Liver (tissue), 9 donors: ENCODE measurements around the gene LPCAT1. TPM values are rescaled to one million over a fixed set of nuclear protein-coding genes. Genes with fewer than 3 reads are reported as not detected.

Experiments
- DNase-seq: peaks from one replicate; pipeline ENCODE4 v3.0.0-alpha.2; 2017; ENCODE audit warnings: low spot score
- H3K27ac ChIP-seq, 2 donors: one replicate each; pipeline ENCODE4 v1.7.0; 2013; ENCODE audit warnings: inconsistent platforms in 2 of 2, low read length in 2 of 2, control low read depth in 1 of 2, low read depth in 1 of 2, mild to moderate bottlenecking in 1 of 2
- H3K27me3 ChIP-seq, 4 donors: one replicate each; pipeline versions ENCODE4 v1.6.1 to v1.7.0; 2013; ENCODE audit warnings: low read length in 3 of 4, inconsistent platforms in 1 of 4, mild to moderate bottlenecking in 1 of 4, moderate library complexity in 1 of 4; ENCODE audit not compliant: control insufficient read depth in 4 of 4, insufficient read depth in 4 of 4
- H3K36me3 ChIP-seq, 4 donors: one replicate each; pipeline versions ENCODE4 v1.6.1 to v1.7.0; 2013; ENCODE audit warnings: low read length in 3 of 4, mild to moderate bottlenecking in 3 of 4, low read depth in 1 of 4, moderate library complexity in 1 of 4; ENCODE audit not compliant: control insufficient read depth in 4 of 4, insufficient read depth in 3 of 4
- H3K4me1 ChIP-seq, 4 donors: one replicate each; pipeline versions ENCODE4 v1.6.1 to v1.7.0; 2013; ENCODE audit warnings: low read length in 3 of 4, mild to moderate bottlenecking in 3 of 4, moderate library complexity in 1 of 4; ENCODE audit not compliant: control insufficient read depth in 4 of 4, insufficient read depth in 4 of 4
- H3K4me3 ChIP-seq, 3 donors: one replicate each; pipeline versions ENCODE4 v1.6.1 to v1.7.0; 2013; ENCODE audit warnings: low read length in 3 of 3, control low read depth in 1 of 3, low read depth in 1 of 3, mild to moderate bottlenecking in 1 of 3
- H3K9ac ChIP-seq, 2 donors: one replicate each; pipeline ENCODE4 v1.7.0; 2013; ENCODE audit warnings: low read length in 2 of 2, mild to moderate bottlenecking in 2 of 2, moderate library complexity in 2 of 2, control low read depth in 1 of 2, low read depth in 1 of 2
- H3K9me3 ChIP-seq, 4 donors: one replicate each; pipeline versions ENCODE4 v1.6.1 to v1.7.0; 2013; ENCODE audit warnings: low read length in 3 of 4; ENCODE audit not compliant: control insufficient read depth in 4 of 4
- CTCF ChIP-seq: fragments of 150-350 bp; IDR thresholded peaks from 2 replicates; pipeline ENCODE4 v1.5.1; 2017; ENCODE audit warnings: improper control_type of control experiment, low read depth, low read length; ENCODE audit not compliant: missing input control
- EGR1 ChIP-seq, 2 donors: IDR thresholded peaks; 2 replicates each; pipeline ENCODE4 v1.6.1; 2016 to 2018; ENCODE audit warnings: antibody characterized with exemption in 2 of 2, low read depth in 2 of 2
- FOXA1 ChIP-seq: IDR thresholded peaks from 2 replicates; pipeline ENCODE4 v1.6.1; 2016; ENCODE audit warnings: antibody characterized with exemption
- FOXA2 ChIP-seq: IDR thresholded peaks from 2 replicates; pipeline ENCODE4 v1.6.1; 2016; ENCODE audit warnings: antibody characterized with exemption
- GABPA ChIP-seq, 2 donors: IDR thresholded peaks in 1 of 2; conservative IDR thresholded peaks in 1 of 2; 2 replicates each; pipeline ENCODE4 v1.6.1; 2016; ENCODE audit warnings: antibody characterized with exemption in 2 of 2, mild to moderate bottlenecking in 1 of 2, moderate library complexity in 1 of 2
- HNF4A ChIP-seq, 2 donors: conservative IDR thresholded peaks; 2 replicates each; pipeline ENCODE4 v1.6.1; 2016; ENCODE audit warnings: antibody characterized with exemption in 2 of 2, mild to moderate bottlenecking in 2 of 2
- HNF4G ChIP-seq: IDR thresholded peaks from 2 replicates; pipeline ENCODE4 v1.6.1; 2016; ENCODE audit warnings: antibody characterized with exemption
- JUND ChIP-seq, 2 donors: IDR thresholded peaks; 2 replicates each; pipeline ENCODE4 v1.6.1; 2016; ENCODE audit warnings: antibody characterized with exemption in 2 of 2
- MAX ChIP-seq: IDR thresholded peaks from 2 replicates; pipeline ENCODE4 v1.6.1; 2016; ENCODE audit warnings: antibody characterized with exemption
- NR2F2 ChIP-seq: IDR thresholded peaks from 2 replicates; pipeline ENCODE4 v1.6.1; 2016; ENCODE audit warnings: antibody characterized with exemption
- RAD21 ChIP-seq, 2 donors: IDR thresholded peaks; 2 replicates each; pipeline ENCODE4 v1.6.1; 2016; ENCODE audit warnings: antibody characterized with exemption in 2 of 2, mild to moderate bottlenecking in 2 of 2
- REST ChIP-seq: IDR thresholded peaks from 2 replicates; pipeline ENCODE4 v1.6.1; 2016; ENCODE audit warnings: antibody characterized with exemption, mild to moderate bottlenecking
- RXRA ChIP-seq, 2 donors: IDR thresholded peaks; 2 replicates each; pipeline ENCODE4 v1.6.1; 2017 to 2018; ENCODE audit warnings: antibody characterized with exemption in 2 of 2, mild to moderate bottlenecking in 1 of 2
- SP1 ChIP-seq: IDR thresholded peaks from 2 replicates; pipeline ENCODE4 v1.6.1; 2018; ENCODE audit warnings: antibody characterized with exemption, mild to moderate bottlenecking
- TAF1 ChIP-seq: conservative IDR thresholded peaks from 2 replicates; pipeline ENCODE4 v1.6.1; 2016; ENCODE audit warnings: antibody characterized with exemption, mild to moderate bottlenecking
- YY1 ChIP-seq: IDR thresholded peaks from 2 replicates; pipeline ENCODE4 v1.6.1; 2016; ENCODE audit warnings: antibody characterized with exemption, mild to moderate bottlenecking
- ZBTB33 ChIP-seq: IDR thresholded peaks from 2 replicates; pipeline ENCODE4 v1.6.1; 2016; ENCODE audit warnings: antibody characterized with exemption
- WGBS: extraction: QIAGEN DNeasy Blood & Tissue Kit; methylation state at CpG from one replicate; pipeline ENCODE4 v1.1.7; 2013; 5-methylcytosine and 5-hydroxymethylcytosine counted together
- polyA plus RNA-seq, 2 donors: library from polyadenylated mRNA; stranded (reverse) in 1 of 2; unstranded in 1 of 2; fragments of 200-250 nt in 1 of 2; fragments of >200 nt in 1 of 2; fragmentation: Nextera tagmentation in 1 of 2; extraction: Ambion mirVana in 1 of 2; gene quantifications; one replicate each; pipeline versions ENCODE4 v1.2.1 to v1.2.3, GENCODE V29; 2013 to 2015
- total RNA-seq, 2 donors: library from RNA; depleted of rRNA; stranded (reverse); fragments of >200 nt; gene quantifications; one replicate each; pipeline ENCODE4 v1.2.3, GENCODE V29; 2014
- TF ChIP-seq, protein P1 (sequence below): IDR thresholded peaks from 2 replicates; pipeline ENCODE4 v1.6.1; 2016; ENCODE audit warnings: antibody characterized with exemption
- donor health status: healthy.
- donor health status: healthy.
- donor health status: healthy.
- donor health status: healthy.
- donor health status: healthy.

LPCAT1 gene
- total and polyA plus RNA-seq, 4 donors = 1.5 to 12.8 (median 9.9) TPM

DNA sequence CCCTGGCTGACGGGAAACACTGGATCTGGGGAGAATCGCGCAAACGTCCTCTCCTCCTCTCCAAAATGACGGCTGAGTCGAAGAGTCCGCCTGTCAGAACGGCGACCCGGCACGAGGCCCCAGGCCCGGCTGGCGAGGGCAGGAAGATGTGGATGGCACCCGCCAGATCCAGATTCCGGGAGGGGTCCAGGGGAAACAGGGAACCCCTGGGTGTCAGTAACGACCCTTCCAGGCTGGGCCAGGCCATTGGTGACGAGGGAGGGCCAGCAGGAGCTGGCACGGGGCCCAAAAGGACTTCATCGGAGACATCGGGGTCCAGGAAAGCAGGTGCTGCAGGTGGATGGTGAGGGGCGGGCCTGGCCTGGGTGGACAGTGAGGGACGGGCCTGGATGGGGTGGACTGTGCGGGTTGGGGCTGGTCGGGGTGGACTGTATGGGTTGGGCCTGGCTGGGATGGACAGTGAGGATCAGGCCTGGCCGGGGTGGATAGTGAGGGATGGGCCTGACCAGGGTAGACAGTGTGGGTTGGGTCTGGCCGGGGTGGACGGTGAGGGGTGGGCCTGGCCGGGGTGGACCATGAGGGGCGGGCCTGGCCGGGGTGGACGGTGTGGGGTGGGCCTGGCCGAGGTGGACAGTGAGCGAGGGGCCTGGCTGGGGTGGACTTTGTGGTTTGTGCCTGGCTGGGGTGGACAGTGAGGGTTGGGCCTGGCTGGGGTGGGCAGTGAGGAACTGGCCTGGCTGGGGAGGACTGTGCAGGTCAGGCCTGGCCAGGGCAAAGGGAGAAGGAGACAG, 92.5 kb downstream of the LPCAT1 start:
- no peaks in the 10 kb centered on the region for H3K4me1 ChIP-seq
- no peak overlapping the region for H3K27ac ChIP-seq
- H3K4me3 ChIP-seq = no peak overlapping the region
- TF ChIP-seq EGR1 (IDR thresholded peaks at IDR 0.05; ENCODE audit: low read depth in 2 of 2) = no peak
- TF ChIP-seq ZBTB33 = no peak
- TF ChIP-seq MAX = no peak
- no peak for TF ChIP-seq NR2F2
- TF ChIP-seq HNF4A (conservative IDR thresholded peaks at IDR 0.05) = no peak
- TF ChIP-seq, protein P1, sequence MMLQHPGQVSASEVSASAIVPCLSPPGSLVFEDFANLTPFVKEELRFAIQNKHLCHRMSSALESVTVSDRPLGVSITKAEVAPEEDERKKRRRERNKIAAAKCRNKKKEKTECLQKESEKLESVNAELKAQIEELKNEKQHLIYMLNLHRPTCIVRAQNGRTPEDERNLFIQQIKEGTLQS = no peak
- no peak for TF ChIP-seq SP1
- no peak for TF ChIP-seq FOXA2
- TF ChIP-seq YY1 = no peak
- TF ChIP-seq RAD21 (IDR thresholded peaks at IDR 0.05) = no peak
- H3K36me3 ChIP-seq = no peaks in the 10 kb centered on the region
- 88% methylated on average over 33 of the region's 33 CpGs for WGBS
- H3K9ac ChIP-seq = no peak overlapping the region
- no peak for DNase-seq
- H3K27me3 ChIP-seq = no peaks in the 10 kb centered on the region
- H3K9me3 ChIP-seq = peaks cover 5 to 22% (median 17%) of the 10 kb centered on the region in 4 donors

GRCh38 chr5:1430121-1430795, 93.5 kb downstream of the LPCAT1 start:
- no peak for TF ChIP-seq JUND (IDR thresholded peaks at IDR 0.05)
- no peak for TF ChIP-seq SP1
- no peak for TF ChIP-seq MAX
- no peak for TF ChIP-seq TAF1
- TF ChIP-seq, protein P1 = no peak
- TF ChIP-seq EGR1 (IDR thresholded peaks at IDR 0.05; ENCODE audit: low read depth in 2 of 2) = no peak
- TF ChIP-seq RXRA (IDR thresholded peaks at IDR 0.05) = no peak
- TF ChIP-seq FOXA1 = no peak
- no peak for TF ChIP-seq HNF4A (conservative IDR thresholded peaks at IDR 0.05)
- TF ChIP-seq REST = no peak
- TF ChIP-seq NR2F2 = no peak
- TF ChIP-seq YY1 = no peak
- no peak for TF ChIP-seq CTCF
- TF ChIP-seq GABPA (IDR thresholded peaks at IDR 0.05 in 1 of 2, conservative IDR thresholded peaks at IDR 0.05 in 1 of 2) = no peak
- TF ChIP-seq ZBTB33 = no peak
- TF ChIP-seq HNF4G = no peak
- no peak for TF ChIP-seq RAD21 (IDR thresholded peaks at IDR 0.05)
- TF ChIP-seq FOXA2 = no peak
- H3K4me1 ChIP-seq = no peaks in the 10 kb centered on the region
- no peak for DNase-seq
- H3K9ac ChIP-seq = no peak overlapping the region
- no peak overlapping the region for H3K27ac ChIP-seq
- H3K36me3 ChIP-seq = no peaks in the 10 kb centered on the region
- H3K4me3 ChIP-seq = peak overlapping the region in 1 of 3 donors; percentile 24
- H3K27me3 ChIP-seq = no peaks in the 10 kb centered on the region
- peaks cover 5 to 23% (median 22%) of the 10 kb centered on the region in 4 donors for H3K9me3 ChIP-seq
- WGBS = 85% methylated on average over 26 of the region's 26 CpGs
